ENCODE measurements around the gene DYNLT4. TPM values are rescaled to one million over a fixed set of nuclear protein-coding genes. Genes with fewer than 3 reads are reported as not detected.
"Not testable (repeated sequence)": the region's sequence is repeated elsewhere in the genome, so short reads cannot be mapped to it uniquely, and the experiment has no call there.

DYNLT4 gene
- total RNA-seq, 1 experiment from 2014 or later = 0.54 TPM

GRCh38 chr1:44798481-44799365 is 8.4 kb downstream of the DYNLT4 start:
- Histone ChIP-seq H3K9me3 (ENCODE audit: low read depth, low read length, poor library complexity, severe bottlenecking) (no peaks in the 10 kb centered on the region), H3K4me1 (ENCODE audit: insufficient read depth, low read length, poor library complexity, severe bottlenecking) (peaks cover 4% of the 10 kb centered on the region), H3K36me3 (ENCODE audit: insufficient read depth, low read length, poor library complexity, severe bottlenecking) (no peaks in the 10 kb centered on the region), H3K27me3 (replicated peaks; ENCODE audit: insufficient read depth, low read depth, low read length, poor library complexity) (no peaks in the 10 kb centered on the region), H3K4me3 (ENCODE audit: low read depth, low read length, poor library complexity, severe bottlenecking) (no peak overlapping the region), H3K27ac (ENCODE audit: low read depth, low read length, poor library complexity, severe bottlenecking) (no peak overlapping the region)
- ChIA-PET CTCF (interaction anchor here (0.5 kb wide), 1 partner anchor 186 kb away, joined by 8 read pairs; no protein-coding TSS in a partner anchor), POLR2A (ENCODE audit: low non-redundant PET) (no interaction called here)
- no peak for DNase-seq (ENCODE audit: low spot score)
- no peak for TF ChIP-seq EZH2 (IDR thresholded peaks at IDR 0.05; ENCODE audit: borderline replicate concordance, low read depth, low read length, poor library complexity, severe bottlenecking)
- BruUV-seq (replicated peaks) = no TSS peak
- intact Hi-C loops (cut with micrococcal nuclease; ENCODE audit: unreplicated experiment) = no loop called here

DNA sequence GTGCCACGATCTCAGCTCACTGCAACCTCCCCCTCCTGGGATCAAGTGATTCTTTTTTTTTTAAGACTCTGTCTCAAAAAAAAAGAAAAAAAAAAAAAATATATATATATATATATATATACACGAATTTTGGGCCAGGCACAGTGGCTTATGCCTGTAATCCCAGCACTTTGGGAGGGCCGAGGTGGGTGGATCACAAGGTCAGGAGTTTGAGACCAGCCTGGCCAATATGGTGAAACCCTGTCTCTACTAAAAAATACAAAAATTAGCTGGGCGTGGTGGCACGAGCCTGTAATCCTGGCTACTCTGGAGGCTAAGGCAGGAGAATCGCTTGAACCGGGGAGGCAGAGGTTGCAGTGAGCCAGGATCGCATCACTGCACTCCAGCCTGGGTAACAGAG is 9.3 kb downstream of the DYNLT4 start:
- H3K4me3 ChIP-seq (ENCODE audit: low read depth, low read length, poor library complexity, severe bottlenecking); H3K4me1 ChIP-seq (ENCODE audit: insufficient read depth, low read length, poor library complexity, severe bottlenecking); H3K36me3 ChIP-seq (ENCODE audit: insufficient read depth, low read length, poor library complexity, severe bottlenecking); H3K27ac ChIP-seq (ENCODE audit: low read depth, low read length, poor library complexity, severe bottlenecking); DNase-seq (ENCODE audit: low spot score); H3K27me3 ChIP-seq (replicated peaks; ENCODE audit: insufficient read depth, low read depth, low read length, poor library complexity); intact Hi-C loops (cut with micrococcal nuclease; ENCODE audit: unreplicated experiment); BruUV-seq (replicated peaks); H3K9me3 ChIP-seq (ENCODE audit: low read depth, low read length, poor library complexity, severe bottlenecking); POLR2A ChIA-PET (ENCODE audit: low non-redundant PET): not testable (repeated sequence)
- CTCF ChIA-PET = interaction anchor here (0.6 kb wide), 1 partner anchor 37 kb away, joined by 4 read pairs; no protein-coding TSS in a partner anchor

GRCh38 chr1:44792736-44793502 is 14.2 kb downstream of the DYNLT4 start:
- H3K9me3 ChIP-seq (ENCODE audit: low read depth, low read length, poor library complexity, severe bottlenecking) = no peaks in the 10 kb centered on the region
- no peak overlapping the region for H3K4me3 ChIP-seq (ENCODE audit: low read depth, low read length, poor library complexity, severe bottlenecking)
- no peaks in the 10 kb centered on the region for H3K4me1 ChIP-seq (ENCODE audit: insufficient read depth, low read length, poor library complexity, severe bottlenecking)
- ChIA-PET POLR2A (ENCODE audit: low non-redundant PET) (interaction anchor here (0.7 kb wide), 1 partner anchor 36 kb away, joined by 4 read pairs; no protein-coding TSS in a partner anchor), CTCF (interaction anchor here (0.7 kb wide), 1 partner anchor 32 kb away, joined by 3 read pairs; no protein-coding TSS in a partner anchor)
- no peaks in the 10 kb centered on the region for H3K27me3 ChIP-seq (replicated peaks; ENCODE audit: insufficient read depth, low read depth, low read length, poor library complexity)
- BruUV-seq (replicated peaks) = no TSS peak
- H3K36me3 ChIP-seq (ENCODE audit: insufficient read depth, low read length, poor library complexity, severe bottlenecking) = no peaks in the 10 kb centered on the region
- intact Hi-C loops (cut with micrococcal nuclease; ENCODE audit: unreplicated experiment) = no loop called here
- TF ChIP-seq, protein P1, sequence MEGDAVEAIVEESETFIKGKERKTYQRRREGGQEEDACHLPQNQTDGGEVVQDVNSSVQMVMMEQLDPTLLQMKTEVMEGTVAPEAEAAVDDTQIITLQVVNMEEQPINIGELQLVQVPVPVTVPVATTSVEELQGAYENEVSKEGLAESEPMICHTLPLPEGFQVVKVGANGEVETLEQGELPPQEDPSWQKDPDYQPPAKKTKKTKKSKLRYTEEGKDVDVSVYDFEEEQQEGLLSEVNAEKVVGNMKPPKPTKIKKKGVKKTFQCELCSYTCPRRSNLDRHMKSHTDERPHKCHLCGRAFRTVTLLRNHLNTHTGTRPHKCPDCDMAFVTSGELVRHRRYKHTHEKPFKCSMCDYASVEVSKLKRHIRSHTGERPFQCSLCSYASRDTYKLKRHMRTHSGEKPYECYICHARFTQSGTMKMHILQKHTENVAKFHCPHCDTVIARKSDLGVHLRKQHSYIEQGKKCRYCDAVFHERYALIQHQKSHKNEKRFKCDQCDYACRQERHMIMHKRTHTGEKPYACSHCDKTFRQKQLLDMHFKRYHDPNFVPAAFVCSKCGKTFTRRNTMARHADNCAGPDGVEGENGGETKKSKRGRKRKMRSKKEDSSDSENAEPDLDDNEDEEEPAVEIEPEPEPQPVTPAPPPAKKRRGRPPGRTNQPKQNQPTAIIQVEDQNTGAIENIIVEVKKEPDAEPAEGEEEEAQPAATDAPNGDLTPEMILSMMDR (conservative IDR thresholded peaks at IDR 0.05; ENCODE audit: low read depth, low read length) = no peak
- no peak for TF ChIP-seq EZH2 (IDR thresholded peaks at IDR 0.05; ENCODE audit: borderline replicate concordance, low read depth, low read length, poor library complexity, severe bottlenecking)
- no peak for DNase-seq (ENCODE audit: low spot score)
- H3K27ac ChIP-seq (ENCODE audit: low read depth, low read length, poor library complexity, severe bottlenecking) = no peak overlapping the region
